ENCODE measurements around the gene TNRC6C. TPM values are rescaled to one million over a fixed set of nuclear protein-coding genes. Genes with fewer than 3 reads are reported as not detected.

The TNRC6C gene, protein sequence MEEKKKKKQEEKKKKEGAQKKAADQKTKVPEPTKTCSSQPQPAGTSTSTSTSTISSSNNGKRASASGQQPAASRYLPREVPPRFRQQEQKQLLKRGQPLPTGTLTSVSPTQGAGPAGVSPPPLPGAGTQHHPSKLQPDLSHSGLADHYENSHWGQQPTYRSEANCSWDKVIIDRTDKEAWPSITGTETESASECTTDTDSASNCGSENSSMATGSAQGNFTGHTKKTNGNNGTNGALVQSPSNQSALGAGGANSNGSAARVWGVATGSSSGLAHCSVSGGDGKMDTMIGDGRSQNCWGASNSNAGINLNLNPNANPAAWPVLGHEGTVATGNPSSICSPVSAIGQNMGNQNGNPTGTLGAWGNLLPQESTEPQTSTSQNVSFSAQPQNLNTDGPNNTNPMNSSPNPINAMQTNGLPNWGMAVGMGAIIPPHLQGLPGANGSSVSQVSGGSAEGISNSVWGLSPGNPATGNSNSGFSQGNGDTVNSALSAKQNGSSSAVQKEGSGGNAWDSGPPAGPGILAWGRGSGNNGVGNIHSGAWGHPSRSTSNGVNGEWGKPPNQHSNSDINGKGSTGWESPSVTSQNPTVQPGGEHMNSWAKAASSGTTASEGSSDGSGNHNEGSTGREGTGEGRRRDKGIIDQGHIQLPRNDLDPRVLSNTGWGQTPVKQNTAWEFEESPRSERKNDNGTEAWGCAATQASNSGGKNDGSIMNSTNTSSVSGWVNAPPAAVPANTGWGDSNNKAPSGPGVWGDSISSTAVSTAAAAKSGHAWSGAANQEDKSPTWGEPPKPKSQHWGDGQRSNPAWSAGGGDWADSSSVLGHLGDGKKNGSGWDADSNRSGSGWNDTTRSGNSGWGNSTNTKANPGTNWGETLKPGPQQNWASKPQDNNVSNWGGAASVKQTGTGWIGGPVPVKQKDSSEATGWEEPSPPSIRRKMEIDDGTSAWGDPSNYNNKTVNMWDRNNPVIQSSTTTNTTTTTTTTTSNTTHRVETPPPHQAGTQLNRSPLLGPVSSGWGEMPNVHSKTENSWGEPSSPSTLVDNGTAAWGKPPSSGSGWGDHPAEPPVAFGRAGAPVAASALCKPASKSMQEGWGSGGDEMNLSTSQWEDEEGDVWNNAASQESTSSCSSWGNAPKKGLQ (N-terminal part only)
- 8.9 TPM for polyA plus RNA-seq (2012; ENCODE audit: insufficient read depth, insufficient read length)

GRCh38 chr17:77957857-77958715 lies at the start of gene TNRC6C:
TNRC6C (plus strand) TSS chr17:77958703; CDS start chr17:78004207, 45,504 bp downstream.
- peak; percentile 99 for DNase-seq (ENCODE audit: low read depth, low spot score)
- H3K4me3 ChIP-seq (ENCODE audit: low read length) = peak within 1 kb of the TSS; percentile 74

DNA sequence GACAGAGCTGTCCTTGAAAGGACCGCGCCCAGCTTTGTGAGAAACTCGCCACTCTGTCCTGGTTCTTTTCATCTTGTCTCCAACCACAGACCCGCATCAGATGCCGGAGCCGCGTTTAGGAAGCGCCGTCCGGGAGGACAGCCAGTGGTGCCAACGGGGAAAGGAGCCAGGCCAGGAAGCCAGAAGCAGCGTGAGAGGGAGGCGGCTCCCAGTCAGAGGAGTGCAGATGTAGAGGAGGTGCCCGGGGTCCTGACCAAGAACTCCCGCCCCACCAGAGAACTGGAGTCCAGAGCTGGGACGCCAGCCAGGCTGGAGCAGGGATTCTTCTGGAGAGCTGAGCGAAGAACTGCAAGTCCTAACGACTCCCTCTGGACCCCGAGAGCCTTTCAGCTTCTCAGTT lies 49.3 kb upstream of the TNRC6C start:
- no peak for DNase-seq (ENCODE audit: low read depth, low spot score)
- H3K4me3 ChIP-seq (ENCODE audit: low read length) = no peak overlapping the region

DNA sequence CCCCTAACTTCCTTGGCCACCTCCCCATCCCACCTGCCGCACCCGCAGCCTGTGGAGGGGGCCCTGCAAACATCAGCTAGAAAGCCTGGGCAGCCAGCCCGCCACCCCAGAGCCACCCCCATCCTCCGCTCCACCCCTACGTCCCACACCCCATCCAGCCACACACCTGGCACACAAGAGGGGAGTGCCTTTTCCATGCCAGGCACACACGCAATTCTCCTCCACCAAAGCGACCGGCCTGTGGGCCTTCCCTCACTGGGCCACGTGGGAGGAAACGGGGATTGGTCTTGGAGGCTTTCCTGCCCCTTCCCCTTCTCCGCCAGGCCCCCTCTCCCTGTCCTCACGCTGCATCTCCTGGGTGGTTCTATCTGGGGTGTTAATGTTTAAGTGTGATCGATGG lies 48.7 kb upstream of the TNRC6C start:
- H3K4me3 ChIP-seq (ENCODE audit: low read length) = no peak overlapping the region
- DNase-seq (ENCODE audit: low read depth, low spot score) = no peak

- no peak overlapping the region for H3K4me3 ChIP-seq (ENCODE audit: low read length)
These were observed 43.9 kb upstream of the TNRC6C start for GRCh38 chr17:77914385-77915254.

DNA sequence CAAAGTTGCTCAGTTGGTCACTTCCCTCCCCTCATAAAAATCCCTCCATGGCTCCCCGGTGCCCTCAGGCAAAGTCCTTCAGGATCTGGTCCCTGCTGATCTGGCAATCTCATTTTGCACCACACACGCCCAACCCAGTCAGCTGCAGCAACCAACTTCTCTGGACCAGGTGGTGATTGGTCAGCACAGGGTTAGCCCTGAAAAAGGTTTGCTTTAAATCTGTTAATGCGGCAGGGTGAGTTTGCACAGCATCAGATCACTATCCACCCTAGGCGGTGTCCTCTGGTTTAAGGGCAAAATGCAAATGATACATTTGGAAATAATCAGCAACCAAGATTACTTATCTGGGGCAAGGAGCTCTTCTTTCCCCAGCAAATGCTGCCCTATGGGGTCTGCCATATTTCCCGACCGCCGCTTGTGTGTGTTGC lies 42.9 kb upstream of the TNRC6C start:
- H3K4me3 ChIP-seq (ENCODE audit: low read length) = no peak overlapping the region
- DNase-seq (ENCODE audit: low read depth, low spot score) = no peak

More at GRCh38 chr17:77914385-77915254, 43.9 kb upstream of the TNRC6C start:
- no peak for DNase-seq (ENCODE audit: low read depth, low spot score)

- DNase-seq (ENCODE audit: low read depth, low spot score) = no peak
- no peak overlapping the region for H3K4me3 ChIP-seq (ENCODE audit: low read length)
These were observed 42.2 kb upstream of the TNRC6C start for GRCh38 chr17:77916264-77916663.

DNA sequence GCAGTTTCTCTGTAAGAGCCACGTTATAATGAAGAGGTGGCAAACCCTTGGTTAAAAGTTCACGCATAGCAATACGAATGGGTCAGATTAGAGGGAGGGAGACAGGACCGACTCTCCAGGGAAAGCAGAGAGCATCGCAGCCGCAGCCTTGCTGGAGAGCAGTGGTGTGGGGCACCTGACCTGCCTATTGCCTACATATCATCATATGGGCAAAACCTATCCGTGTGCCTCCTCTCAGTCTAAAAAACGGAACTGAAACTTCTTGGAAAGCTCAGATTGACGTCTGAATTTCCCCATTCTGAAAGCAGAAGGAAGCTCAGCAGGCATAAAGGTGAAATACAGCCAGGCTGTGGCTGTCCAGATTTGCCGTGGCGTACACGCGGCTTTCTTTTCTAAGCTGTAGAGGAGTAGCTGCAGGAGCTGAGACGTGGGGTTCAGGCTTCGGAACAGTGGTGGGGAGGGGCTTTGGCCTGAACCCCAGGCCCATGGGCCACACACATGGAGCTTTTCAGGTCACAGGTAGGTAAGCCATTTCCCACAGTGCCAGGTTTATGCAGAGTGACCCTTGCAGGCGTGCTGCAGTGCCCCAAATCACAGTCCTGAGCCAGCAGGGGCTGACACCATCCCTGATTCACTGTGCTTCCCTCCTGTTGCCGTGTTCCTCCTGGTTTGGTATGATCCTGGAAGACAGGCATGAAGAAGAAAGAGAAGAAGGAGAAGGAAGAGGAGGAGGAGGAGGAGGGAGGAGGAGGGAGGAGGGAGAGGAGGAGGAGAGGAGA lies 41.6 kb upstream of the TNRC6C start:
- no peak overlapping the region for H3K4me3 ChIP-seq (ENCODE audit: low read length)
- no peak for DNase-seq (ENCODE audit: low read depth, low spot score)

DNA sequence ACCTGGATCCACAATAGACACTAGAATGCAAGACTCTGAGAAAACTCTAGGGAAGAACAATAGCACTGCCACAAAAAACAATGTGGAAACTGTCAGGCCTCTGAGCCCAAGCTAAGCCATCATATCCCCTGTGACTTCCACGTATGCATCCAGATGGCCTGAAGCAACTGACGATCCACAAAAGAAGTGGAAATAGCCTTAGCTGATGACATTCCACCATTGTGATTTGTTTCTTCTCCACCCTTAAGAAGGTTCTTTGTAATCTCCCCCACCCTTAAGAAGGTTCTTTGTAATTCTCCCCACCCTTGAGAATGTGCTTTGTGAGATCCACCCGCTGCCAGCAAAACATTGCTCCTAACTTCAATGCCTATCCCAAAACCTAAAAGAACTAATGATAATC lies 39.2 kb upstream of the TNRC6C start:
- DNase-seq (ENCODE audit: low read depth, low spot score) = no peak
- H3K4me3 ChIP-seq (ENCODE audit: low read length) = no peak overlapping the region

DNA sequence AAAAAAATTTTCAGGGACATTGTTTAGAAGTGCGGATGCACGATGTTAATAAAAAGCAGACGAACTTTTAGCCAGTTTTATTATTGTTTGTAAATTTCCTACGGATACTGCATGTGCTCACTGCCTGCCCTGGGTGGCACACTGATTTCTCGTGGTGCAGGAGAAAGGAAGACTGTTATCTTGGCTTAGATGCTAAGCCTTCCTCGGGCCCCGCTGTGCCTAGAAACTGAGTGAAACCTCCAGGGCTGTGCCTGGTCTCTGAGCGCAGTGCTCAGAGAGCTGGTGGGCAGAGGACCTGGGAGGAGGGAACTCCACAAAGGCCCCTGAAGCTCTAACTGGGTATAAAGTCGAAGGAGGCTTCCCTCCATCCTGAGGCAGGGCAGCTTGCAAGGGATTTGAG lies 35.4 kb upstream of the TNRC6C start:
- H3K4me3 ChIP-seq (ENCODE audit: low read length) = no peak overlapping the region
- no peak for DNase-seq (ENCODE audit: low read depth, low spot score)

GRCh38 chr17:77923776-77924513 lies 34.6 kb upstream of the TNRC6C start:
- no peak overlapping the region for H3K4me3 ChIP-seq (ENCODE audit: low read length)
- no peak for DNase-seq (ENCODE audit: low read depth, low spot score)

DNA sequence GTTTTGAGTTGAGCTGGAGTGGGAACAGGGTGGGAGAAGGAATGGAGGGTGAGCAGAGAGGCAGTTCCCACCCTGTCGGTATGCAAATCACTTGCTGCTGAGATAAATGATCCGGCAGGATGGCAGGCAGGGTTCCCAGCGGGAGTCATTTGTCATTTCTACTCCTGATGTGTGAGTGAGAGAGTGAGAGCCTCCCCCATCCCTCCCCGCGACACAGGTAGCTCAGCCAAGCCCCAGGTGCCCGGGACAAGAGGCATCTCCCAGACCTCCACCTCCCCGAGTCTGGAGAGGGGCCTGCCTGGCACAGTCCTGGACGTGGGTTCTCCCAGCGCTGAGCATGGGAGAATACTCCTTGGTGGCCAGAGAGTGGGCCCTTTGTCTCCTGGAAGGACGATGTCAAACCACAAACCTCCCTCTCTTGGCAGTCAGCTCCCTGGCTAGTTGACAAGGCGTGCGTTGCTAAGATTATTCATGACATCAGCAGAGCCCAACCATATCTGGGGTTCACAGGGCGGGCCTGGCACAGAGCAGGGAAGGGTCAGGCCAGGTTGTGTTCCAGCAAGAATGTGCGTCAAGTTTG lies 33.7 kb upstream of the TNRC6C start:
- H3K4me3 ChIP-seq (ENCODE audit: low read length) = no peak overlapping the region
- no peak for DNase-seq (ENCODE audit: low read depth, low spot score)

GRCh38 chr17:77925831-77926543 lies 32.5 kb upstream of the TNRC6C start:
- no peak overlapping the region for H3K4me3 ChIP-seq (ENCODE audit: low read length)
- DNase-seq (ENCODE audit: low read depth, low spot score) = no peak

DNA sequence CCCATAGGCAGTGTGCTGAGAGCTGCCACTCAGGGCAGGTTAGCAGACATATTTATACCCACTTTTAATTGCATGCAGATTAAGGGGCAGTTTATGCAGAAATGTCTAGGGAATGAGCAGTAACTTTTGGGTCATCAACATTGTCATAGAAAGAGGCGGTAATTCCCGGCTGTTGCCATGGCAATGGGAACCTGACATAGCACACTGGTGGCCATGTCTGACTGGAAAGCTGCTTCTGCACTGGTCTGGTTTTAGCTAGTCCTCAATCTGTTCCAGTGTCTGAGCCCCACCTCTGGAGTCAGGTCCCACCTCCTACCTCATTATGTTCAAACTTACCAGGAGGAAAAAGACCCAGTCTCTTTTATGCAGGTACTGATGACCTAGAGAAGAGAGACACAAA lies 31.5 kb upstream of the TNRC6C start:
- H3K4me3 ChIP-seq (ENCODE audit: low read length) = no peak overlapping the region
- DNase-seq (ENCODE audit: low read depth, low spot score) = no peak

- no peak overlapping the region for H3K4me3 ChIP-seq (ENCODE audit: low read length)
- peak; percentile 35 for DNase-seq (ENCODE audit: low read depth, low spot score)
These were observed 30.6 kb upstream of the TNRC6C start for GRCh38 chr17:77927777-77928518.
